ENCODE data around the gene SPPL2C.

GRCh38 chr17:45800816-45801215 lies 43.9 kb upstream of the SPPL2C start:
- no peak for TF ChIP-seq CTCF (IDR thresholded peaks at IDR 0.05)
- TF ChIP-seq POLR2A (IDR thresholded peaks at IDR 0.05) = no peak
